RCC 7860 (cell line): ENCODE measurements around the gene RAB9A.
"Not testable (repeated sequence)": the region's sequence is repeated elsewhere in the genome, so short reads cannot be mapped to it uniquely, and the experiment has no call there.

Source experiments
- DNase-seq: peaks from one replicate; pipeline ENCODE4 v3.0.0-alpha.2; 2015; ENCODE audit warnings: low spot score
- FAIRE-seq: peaks from 2 replicates; lab custom pipeline; 2012; peaks lifted over from hg19 to GRCh38; lab: Jason Lieb, UNC

The RAB9A gene, protein sequence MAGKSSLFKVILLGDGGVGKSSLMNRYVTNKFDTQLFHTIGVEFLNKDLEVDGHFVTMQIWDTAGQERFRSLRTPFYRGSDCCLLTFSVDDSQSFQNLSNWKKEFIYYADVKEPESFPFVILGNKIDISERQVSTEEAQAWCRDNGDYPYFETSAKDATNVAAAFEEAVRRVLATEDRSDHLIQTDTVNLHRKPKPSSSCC

DNA sequence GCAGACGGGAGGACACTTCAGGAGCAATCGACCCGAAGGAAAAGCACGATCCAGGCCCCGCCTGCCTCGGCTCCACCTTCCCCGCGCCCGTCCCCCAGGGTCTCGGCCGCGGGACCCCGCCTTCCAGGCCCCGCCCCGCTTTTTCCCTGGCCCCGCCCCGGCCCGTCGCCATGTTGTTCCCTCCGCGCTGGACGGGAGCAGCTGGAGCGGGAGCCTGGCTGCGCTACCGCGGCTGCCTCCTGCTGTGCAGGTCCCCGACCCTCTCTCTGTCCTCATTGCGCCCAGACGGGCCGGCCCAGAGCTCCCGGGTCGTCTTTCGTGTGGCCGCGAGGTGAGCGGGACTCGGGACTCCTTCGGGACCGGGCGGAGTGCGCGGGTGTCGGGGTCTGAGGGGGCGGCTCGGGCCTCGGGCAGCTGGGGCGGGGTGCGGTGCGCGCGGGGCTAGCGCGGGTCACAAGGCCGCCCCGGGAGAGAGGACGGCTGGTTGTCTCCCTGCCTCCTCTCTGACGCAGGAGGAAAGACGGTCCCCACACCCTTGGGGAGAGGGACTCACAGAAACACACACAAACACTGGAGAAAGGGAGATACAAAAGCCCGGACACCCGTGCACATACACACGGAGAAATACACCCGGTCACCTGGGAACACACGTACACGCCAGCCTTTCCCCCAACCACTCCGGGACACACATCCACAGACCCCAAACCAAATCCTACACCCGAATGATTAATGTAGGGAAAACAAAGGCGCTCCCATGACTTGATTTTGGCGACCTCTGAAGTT, at the start of gene RAB9A:
Gene RAB9A (plus strand): TSS at position 171 of the 783 bp plus-strand sequence. CDS start 19,619 bp downstream, outside the sequence.
- FAIRE-seq (no peak), DNase-seq (peak; percentile 32)

GRCh38 chrX:13641684-13642083, 47.2 kb upstream of the RAB9A start:
- FAIRE-seq, DNase-seq: not testable (repeated sequence)

GRCh38 chrX:13645464-13646153, 43.3 kb upstream of the RAB9A start:
- FAIRE-seq (no peak), DNase-seq (no peak)

DNA sequence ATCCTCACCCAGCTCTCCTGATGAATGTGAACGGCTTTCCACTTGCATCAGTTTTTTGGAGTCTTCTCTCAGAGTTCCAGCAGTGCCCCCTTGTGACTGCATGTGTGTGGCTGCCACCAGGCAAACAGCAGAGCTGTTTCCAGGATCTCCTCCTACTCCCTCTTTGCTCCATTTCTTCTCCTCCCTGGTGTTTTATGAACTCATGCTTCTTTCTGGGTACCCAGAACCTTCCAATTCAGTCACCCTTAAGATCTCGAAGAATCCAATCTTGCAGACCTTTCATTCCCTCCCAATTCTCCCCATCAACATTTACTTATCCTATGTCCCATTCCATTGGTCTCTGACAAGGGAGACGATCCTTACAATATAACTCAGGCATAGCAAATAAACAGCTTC, 42.8 kb upstream of the RAB9A start:
- FAIRE-seq (no peak), DNase-seq (no peak)

DNA sequence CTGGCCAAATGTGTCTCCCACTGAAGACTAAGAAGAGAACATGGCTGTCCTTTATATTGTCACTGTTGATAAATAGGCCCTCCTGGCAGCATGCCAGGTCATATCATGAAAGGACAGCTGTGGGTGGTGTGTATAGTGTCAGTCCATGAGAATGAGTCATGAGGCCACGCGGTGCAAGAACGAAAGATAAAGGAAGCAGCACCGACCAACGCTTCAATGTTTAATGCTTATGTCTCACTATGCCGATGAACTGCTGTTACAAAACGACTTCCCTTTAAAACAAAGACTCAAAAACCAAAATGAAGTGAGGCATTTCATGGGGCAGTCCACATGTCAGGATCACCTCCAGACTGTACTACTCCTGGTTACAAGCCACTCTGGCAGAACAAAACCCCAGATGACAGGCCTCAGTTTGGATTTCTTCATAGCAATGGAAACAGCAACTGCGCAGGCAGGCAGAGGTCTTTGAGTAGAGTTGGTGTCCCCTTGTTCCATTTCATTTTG, 41.2 kb upstream of the RAB9A start:
- DNase-seq (peak; percentile 80), FAIRE-seq (peak; percentile 85)

- DNase-seq, FAIRE-seq: not testable (repeated sequence)
Measured at GRCh38 chrX:13648336-13648735, 40.6 kb upstream of the RAB9A start.

DNA sequence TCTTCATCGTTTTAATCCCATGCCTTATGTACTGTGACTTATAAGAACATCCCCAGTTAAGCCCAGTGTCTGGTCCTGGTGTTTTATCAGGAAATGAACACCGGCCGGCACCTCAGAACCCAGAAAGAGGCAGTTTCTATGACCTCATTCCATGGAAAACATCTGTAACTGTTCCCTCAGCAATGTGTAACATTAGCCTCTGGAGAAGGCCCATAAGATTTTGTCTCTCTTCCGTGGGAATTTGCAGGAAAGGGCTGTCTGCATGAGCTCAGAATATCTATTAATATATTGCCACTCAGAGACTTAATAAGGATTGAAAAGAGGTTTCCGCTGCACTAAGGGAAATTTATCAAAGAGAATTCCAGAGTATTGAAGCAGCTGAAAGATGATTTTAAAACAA, 39.1 kb upstream of the RAB9A start:
- no peak for FAIRE-seq
- no peak for DNase-seq

- DNase-seq: no peak
- no peak for FAIRE-seq
Measured at GRCh38 chrX:13650318-13650717, 38.6 kb upstream of the RAB9A start.

- DNase-seq (no peak), FAIRE-seq (no peak)
Measured at GRCh38 chrX:13651150-13651549, 37.8 kb upstream of the RAB9A start.

DNA sequence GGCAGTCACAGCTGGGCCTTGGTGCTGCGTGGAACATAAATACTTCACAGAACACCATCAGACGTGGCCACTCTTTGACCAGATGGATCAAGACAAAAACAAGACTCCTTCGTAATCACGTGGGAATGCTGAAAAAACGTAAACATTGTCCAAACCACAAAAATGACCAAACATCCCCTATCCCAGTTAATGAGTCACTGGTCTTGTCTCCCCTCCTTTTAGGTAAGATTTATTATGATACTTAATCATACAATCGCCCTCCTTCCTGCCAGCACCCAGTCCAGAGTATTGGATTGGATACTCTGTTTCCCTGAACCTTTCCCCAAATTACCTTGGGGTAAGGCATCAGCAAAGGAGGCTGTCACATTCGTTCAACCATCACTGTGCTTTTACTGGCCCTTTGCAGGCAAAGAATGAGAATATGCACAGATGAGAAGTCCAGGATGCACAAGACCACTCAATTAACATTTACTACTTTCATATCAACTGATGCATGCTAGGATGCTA, 36.6 kb upstream of the RAB9A start:
- FAIRE-seq (no peak), DNase-seq (peak; percentile 69)

DNA sequence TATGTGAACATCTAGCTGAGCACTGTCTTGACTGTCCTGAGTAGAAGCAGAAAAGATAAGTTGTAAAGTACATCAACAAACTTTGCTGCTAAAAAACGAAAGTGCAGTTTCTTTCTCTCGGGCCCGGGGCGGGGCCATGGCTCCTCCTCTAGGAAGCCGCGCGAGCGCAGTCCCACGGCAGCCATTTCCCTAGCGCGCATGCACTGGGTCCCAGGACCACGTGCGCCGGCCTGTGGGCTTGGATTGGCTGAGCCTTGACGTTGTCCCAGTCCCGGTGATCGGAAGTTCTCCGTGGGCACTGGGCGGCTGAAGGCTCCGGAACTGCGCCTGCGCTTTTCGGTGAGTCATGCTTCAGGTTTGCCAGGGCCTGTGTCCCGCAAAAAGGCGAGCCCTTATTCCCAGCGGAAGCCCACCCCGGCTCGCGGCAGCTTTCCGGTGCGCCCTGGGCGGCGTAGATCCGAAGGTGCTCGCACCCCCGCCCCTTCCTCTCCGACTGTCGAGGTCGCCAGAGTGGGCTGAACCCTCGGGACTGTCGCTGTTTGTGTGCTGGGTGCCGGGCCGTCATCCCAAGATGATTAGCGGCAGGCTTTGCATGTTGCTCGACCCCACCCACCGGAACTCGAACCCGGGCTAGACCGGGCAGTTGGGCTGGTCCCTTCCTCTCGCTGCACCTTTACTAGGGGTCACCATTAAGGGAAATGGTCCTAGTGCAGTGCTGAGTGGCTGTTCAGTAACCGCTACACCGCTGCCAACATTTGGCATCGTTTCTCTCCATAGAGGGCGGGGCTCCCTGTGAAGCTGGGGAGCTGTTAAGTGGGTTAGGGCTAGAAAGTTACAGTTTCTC, 35.9 kb upstream of the RAB9A start, which contains the start of gene TCEANC:
Gene TCEANC (plus strand): TSS at position 292 of the 844 bp plus-strand sequence. CDS start 9,368 bp downstream, outside the sequence.
- FAIRE-seq: peak; percentile 94
- DNase-seq: peak; percentile 88

DNA sequence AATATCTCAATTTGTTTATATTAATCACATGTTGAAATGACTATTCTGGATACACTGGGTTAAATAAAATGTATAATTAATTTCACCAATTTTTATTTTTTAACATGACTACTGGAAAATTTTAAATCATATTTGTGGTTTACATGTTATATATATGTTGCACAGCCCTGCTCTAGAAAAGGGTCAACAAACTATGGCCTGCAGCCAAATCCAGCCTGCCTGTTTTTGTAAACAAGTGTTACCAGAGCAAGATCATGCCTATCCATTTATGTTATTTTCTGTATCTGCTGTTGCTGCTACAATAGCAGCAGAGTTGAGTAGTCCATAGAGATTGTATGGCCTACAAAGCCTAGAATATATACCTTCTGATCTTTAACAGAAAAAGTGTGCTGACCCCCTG, 34.8 kb upstream of the RAB9A start:
- FAIRE-seq: no peak
- no peak for DNase-seq

DNA sequence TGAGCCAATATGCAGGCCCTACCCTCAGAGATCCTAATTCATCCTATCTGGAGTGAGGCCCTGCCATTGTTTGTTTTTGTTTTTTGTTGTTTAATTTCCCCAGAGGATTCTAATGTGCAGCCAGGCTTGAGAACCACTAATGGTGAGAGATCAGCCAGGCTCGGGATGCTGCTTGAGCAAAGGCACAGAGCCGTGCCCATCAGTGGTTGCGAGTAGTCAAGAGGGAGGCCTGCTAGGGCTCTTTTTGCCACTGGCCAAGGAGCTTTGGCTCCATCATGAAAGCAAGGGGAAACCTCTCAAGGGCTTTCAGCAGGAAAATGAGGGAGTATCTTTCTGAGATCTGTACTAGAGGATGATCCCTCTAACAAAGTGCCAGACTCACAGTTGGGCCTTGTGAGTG, 33.3 kb upstream of the RAB9A start:
- FAIRE-seq (no peak), DNase-seq (no peak)

- DNase-seq (no peak), FAIRE-seq (peak; percentile 86)
Measured at GRCh38 chrX:13658602-13659001, 30.3 kb upstream of the RAB9A start.

- FAIRE-seq: peak; percentile 45
- DNase-seq: no peak
Measured at GRCh38 chrX:13659063-13659462, 29.9 kb upstream of the RAB9A start.

DNA sequence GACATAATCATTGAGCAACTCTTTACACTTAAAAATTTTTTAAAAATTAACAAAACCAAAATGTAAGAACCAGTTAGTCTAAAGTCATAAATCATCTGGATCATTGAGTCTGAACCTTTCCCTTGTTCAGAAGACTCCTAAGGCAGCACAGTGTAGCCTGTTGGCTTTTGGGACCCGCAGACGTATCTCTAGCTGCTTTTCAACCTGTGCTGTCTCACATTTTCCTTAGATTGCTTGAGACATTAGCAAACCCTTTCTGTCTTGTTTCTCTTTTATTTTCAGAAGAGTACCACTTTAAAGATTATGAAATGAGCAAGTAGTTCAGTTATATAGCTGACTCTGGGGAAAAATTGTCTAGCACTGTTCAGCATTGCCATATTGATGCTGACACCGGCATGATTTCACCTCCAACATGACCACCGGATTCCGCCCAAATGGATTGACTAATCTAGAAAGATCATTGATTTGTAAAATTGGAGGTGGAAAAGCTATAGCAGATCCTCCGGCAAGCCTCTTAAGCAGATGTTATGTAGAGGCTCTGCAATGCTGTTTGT, 27.1 kb upstream of the RAB9A start:
- FAIRE-seq: no peak
- DNase-seq: no peak

GRCh38 chrX:13662355-13662791, 26.6 kb upstream of the RAB9A start:
- DNase-seq (no peak), FAIRE-seq (no peak)

DNA sequence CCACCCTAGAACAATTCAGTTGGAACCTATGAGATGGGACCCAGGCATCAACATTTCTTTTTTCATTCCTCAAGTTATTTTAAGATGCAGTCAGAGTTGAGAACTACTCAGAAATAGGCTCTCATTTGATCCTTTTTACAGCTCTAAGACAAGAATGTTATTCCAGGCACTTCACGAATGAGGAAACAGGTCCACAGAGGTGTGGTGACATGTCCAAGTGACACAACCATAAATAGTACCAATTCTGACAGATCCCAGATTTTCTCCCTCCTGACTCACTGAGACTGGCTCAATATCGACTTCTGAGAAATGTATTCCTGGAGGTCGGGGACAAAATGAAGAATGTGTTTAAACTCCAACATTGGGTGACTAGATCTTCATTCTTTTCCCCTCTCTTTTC, 24.9 kb upstream of the RAB9A start:
- DNase-seq: no peak
- FAIRE-seq: no peak

DNA sequence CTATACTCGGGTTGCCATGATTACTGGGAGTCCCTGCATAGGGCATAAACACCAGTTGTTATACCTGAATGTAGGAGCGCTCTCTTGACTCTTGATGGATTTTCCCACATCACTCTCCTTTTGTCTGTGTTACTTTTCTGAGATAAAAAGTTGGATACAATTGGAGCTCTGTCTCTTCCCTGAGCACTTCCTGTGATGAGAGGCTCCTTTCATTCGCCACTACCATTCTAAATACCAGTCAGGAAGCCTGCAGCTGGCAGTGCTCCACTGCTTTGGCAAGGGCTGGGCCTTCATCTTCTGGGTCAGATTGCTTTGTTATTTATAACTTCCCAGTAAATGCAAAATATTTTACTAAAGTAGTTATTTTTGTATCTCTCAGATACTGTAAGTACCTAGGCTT, 22.1 kb upstream of the RAB9A start:
- DNase-seq (no peak), FAIRE-seq (no peak)

- DNase-seq: no peak
- FAIRE-seq: no peak
Measured at GRCh38 chrX:13667919-13668318, 21.0 kb upstream of the RAB9A start.
